Glutamatergic neuron (in vitro differentiated cells): Measurements from ENCODE around the gene VASH1. TPM values are rescaled to one million over a fixed set of nuclear protein-coding genes. Genes with fewer than 3 reads are reported as not detected.
"Not testable (repeated sequence)": the region's sequence is repeated elsewhere in the genome, so short reads cannot be mapped to it uniquely, and the experiment has no call there.

Source experiments
- DNase-seq: peaks from one replicate; pipeline ENCODE4 v3.0.0; 2022
- H3K27ac Mint-ChIP-seq: one replicate; pipeline ENCODE4 v1.8.0; 2020; ENCODE audit warnings: mild to moderate bottlenecking, mixed read lengths, inconsistent platforms; ENCODE audit not compliant: unreplicated experiment
- H3K27me3 Mint-ChIP-seq: one replicate; pipeline ENCODE4 v1.8.0; 2020; ENCODE audit warnings: mild to moderate bottlenecking, moderate library complexity, mixed read lengths, inconsistent platforms; ENCODE audit not compliant: unreplicated experiment
- H3K36me3 Mint-ChIP-seq: one replicate; pipeline ENCODE4 v1.8.0; 2020; ENCODE audit warnings: mild to moderate bottlenecking, mixed read lengths, inconsistent platforms; ENCODE audit not compliant: unreplicated experiment
- H3K4me1 Mint-ChIP-seq: one replicate; pipeline ENCODE4 v1.8.0; 2020; ENCODE audit warnings: mild to moderate bottlenecking, low read depth, mixed read lengths, inconsistent platforms; ENCODE audit not compliant: unreplicated experiment
- H3K4me3 Mint-ChIP-seq: one replicate; pipeline ENCODE4 v1.8.0; 2020; ENCODE audit warnings: mild to moderate bottlenecking, mixed read lengths, inconsistent platforms; ENCODE audit not compliant: unreplicated experiment
- H3K9me3 Mint-ChIP-seq: one replicate; pipeline ENCODE4 v1.8.0; 2020; ENCODE audit warnings: mild to moderate bottlenecking, moderate library complexity, mixed read lengths, inconsistent platforms; ENCODE audit not compliant: unreplicated experiment
- CTCF ChIP-seq: fragments of 200-600 bp; sonication (generic); IDR thresholded peaks from one replicate; pipeline ENCODE4 v1.5.0; 2021; ENCODE audit not compliant: partially characterized antibody, unreplicated experiment
- total RNA-seq: library from RNA; stranded (reverse); fragmentation: NEBNext Ultra II Directional; extraction: Animal tissue kit (Norgen Biotek cat#: 25700); gene quantifications from one replicate; pipeline ENCODE4 v1.2.1, GENCODE V29; 2021; ENCODE audit not compliant: unreplicated experiment

VASH1 gene
- total RNA-seq, 1 donor from 2014 or later: 149 TPM

- TF ChIP-seq CTCF: no peak
Observed at GRCh38 chr14:76727384-76727783, 33.9 kb upstream of the VASH1 start.

GRCh38 chr14:76727901-76728300, 33.4 kb upstream of the VASH1 start:
- Mint-ChIP-seq H3K4me1 (peaks cover 7% of the 10 kb centered on the region), H3K4me3 (no peak overlapping the region), H3K9me3 (no peaks in the 10 kb centered on the region), H3K27me3 (no peaks in the 10 kb centered on the region), H3K27ac (no peak overlapping the region), H3K36me3 (peaks cover 8% of the 10 kb centered on the region)
- TF ChIP-seq CTCF: no peak
- DNase-seq: no peak

More at GRCh38 chr14:76727384-76727783, 33.9 kb upstream of the VASH1 start:
- H3K36me3 Mint-ChIP-seq: peaks cover 8% of the 10 kb centered on the region
- H3K4me3 Mint-ChIP-seq: no peak overlapping the region
- H3K27ac Mint-ChIP-seq: no peak overlapping the region
- no peaks in the 10 kb centered on the region for H3K9me3 Mint-ChIP-seq
- H3K27me3 Mint-ChIP-seq: no peaks in the 10 kb centered on the region
- DNase-seq: no peak
- peaks cover 7% of the 10 kb centered on the region for H3K4me1 Mint-ChIP-seq

GRCh38 chr14:76729258-76729657, 32.0 kb upstream of the VASH1 start:
- DNase-seq: no peak
- H3K4me1 Mint-ChIP-seq: peaks cover 7% of the 10 kb centered on the region

GRCh38 chr14:76729953-76730505, 31.2 kb upstream of the VASH1 start:
- Mint-ChIP-seq H3K27me3 (no peaks in the 10 kb centered on the region), H3K9me3 (peaks cover 4% of the 10 kb centered on the region), H3K36me3 (peaks cover 8% of the 10 kb centered on the region), H3K27ac (no peak overlapping the region), H3K4me1 (peaks cover 7% of the 10 kb centered on the region), H3K4me3 (no peak overlapping the region)
- no peak for DNase-seq
- no peak for TF ChIP-seq CTCF

More at GRCh38 chr14:76729258-76729657, 32.0 kb upstream of the VASH1 start:
- Mint-ChIP-seq H3K9me3 (peaks cover 4% of the 10 kb centered on the region), H3K36me3 (peaks cover 8% of the 10 kb centered on the region), H3K4me3 (no peak overlapping the region), H3K27me3 (no peaks in the 10 kb centered on the region), H3K27ac (no peak overlapping the region)
- TF ChIP-seq CTCF: no peak

- H3K4me3 Mint-ChIP-seq, H3K9me3 Mint-ChIP-seq, H3K4me1 Mint-ChIP-seq, H3K27ac Mint-ChIP-seq, DNase-seq, H3K27me3 Mint-ChIP-seq: not testable (repeated sequence)
- H3K36me3 Mint-ChIP-seq: peaks cover 24% of the 10 kb centered on the region
Observed at GRCh38 chr14:76734501-76734900, 26.8 kb upstream of the VASH1 start.
